ENCODE results near the gene OCLN.
"Not testable (repeated sequence)": the region's sequence is repeated elsewhere in the genome, so short reads cannot be mapped to it uniquely, and the experiment has no call there.

Gene OCLN, protein sequence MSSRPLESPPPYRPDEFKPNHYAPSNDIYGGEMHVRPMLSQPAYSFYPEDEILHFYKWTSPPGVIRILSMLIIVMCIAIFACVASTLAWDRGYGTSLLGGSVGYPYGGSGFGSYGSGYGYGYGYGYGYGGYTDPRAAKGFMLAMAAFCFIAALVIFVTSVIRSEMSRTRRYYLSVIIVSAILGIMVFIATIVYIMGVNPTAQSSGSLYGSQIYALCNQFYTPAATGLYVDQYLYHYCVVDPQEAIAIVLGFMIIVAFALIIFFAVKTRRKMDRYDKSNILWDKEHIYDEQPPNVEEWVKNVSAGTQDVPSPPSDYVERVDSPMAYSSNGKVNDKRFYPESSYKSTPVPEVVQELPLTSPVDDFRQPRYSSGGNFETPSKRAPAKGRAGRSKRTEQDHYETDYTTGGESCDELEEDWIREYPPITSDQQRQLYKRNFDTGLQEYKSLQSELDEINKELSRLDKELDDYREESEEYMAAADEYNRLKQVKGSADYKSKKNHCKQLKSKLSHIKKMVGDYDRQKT

DNA sequence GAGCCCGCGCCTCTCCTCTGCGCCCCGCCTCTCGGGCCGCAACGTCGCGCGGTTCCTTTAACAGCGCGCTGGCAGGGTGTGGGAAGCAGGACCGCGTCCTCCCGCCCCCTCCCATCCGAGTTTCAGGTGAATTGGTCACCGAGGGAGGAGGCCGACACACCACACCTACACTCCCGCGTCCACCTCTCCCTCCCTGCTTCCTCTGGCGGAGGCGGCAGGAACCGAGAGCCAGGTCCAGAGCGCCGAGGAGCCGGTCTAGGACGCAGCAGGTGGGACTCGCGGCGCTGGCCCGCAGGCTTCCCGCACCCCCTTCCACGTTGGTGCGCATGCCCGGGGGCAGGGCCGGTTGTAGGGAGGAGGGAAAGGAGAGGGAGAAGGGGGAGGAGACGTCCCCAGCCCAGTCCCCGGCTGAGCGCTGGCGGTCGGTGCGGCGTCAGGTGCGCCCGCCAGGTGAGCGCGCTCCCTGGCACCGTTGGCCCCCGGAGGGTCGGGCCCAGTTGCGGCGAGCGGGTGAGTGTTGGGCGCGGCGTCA is at the start of gene OCLN:
OCLN (plus strand) TSS at position 400 of the 532 bp plus-strand sequence. CDS start 11,455 bp downstream, outside the sequence.
- no peak for FAIRE-seq

DNA sequence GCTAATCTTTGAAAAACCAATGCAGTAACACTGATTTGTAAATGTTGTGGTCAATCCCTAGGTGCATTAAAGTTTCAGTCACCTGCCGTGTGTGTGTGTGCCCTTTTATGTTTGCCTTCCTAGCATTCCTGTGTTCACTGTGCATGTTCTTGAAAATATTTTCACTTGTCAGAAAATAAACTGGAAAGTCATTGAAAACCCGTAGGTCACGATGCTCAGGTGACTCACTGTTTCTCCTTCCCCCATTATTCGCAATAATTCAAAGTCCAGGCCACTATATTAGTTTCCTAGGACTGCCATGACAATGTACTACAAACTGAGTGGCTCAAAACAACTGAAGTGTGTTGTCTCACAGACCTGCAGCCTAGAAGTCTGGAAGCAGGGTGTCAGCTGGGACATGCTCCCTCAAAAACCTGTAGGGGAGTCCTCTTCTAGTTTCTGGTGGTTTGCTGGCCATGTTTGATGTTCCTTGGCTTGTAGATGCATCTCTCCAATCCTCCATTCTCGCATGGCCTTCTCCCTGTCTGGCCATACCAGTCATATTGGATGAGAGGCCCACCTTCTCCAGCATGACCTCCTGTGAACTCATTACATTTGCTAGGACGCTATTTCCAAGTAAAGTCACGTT is 48.3 kb upstream of the OCLN start:
- no peak for FAIRE-seq

DNA sequence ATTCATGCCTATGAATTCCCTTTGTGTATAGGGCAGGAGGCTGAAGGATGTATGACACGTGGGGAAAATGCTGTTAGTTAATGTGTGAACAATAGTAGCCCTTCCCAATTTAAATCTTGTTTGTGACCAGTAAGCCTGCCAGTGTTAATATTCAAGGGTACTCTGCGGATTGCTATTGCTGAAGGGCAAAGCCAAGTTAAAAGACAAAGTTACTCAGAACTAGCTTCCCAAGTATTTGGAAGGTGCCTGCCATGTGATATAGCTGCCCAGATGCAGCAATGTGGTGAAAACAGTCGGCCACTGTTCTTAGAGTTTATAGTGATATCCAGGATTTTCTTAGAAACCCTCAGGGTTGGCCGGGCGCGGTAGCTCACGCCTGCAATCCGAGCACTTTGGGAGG is 43.1 kb upstream of the OCLN start:
- FAIRE-seq, result no peak

DNA sequence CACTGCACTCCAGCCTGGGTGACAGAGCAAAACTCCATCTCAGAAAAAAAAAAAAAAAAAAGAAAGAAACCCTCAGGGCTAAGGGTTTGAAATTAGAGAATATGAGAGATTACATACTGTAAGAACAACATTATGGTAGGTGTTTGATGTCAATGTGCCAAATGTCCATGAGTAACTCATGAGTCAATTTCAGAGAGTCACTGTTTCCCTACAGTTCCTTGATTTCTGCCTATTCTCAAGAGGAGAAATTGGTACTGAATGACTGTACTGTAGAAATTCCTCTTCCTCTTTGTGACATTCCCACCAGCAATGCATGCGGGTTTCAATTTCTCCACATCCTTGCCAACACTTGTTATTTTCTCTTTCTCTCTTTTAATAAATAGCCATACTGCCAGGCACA is 42.5 kb upstream of the OCLN start:
- FAIRE-seq, result no peak

DNA sequence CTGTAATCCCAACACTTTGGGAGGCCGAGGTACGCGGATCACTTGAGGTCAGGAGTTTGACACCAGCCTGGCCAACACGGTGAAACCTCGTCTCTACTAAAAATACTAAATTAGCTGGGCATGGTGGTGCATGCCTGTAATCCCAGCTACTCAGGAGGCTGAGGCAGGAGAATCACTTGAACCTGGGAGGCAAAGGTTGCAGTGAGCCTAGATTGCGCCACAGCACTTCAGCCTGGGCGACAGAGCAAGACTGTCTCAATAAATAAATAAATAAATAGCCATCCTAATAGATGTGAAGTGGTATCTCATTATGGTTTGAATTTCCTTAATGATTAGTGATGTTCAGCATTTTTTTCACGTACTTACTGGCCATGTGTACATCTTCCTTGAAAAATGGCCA is 42.1 kb upstream of the OCLN start:
- not testable (repeated sequence) for FAIRE-seq

DNA sequence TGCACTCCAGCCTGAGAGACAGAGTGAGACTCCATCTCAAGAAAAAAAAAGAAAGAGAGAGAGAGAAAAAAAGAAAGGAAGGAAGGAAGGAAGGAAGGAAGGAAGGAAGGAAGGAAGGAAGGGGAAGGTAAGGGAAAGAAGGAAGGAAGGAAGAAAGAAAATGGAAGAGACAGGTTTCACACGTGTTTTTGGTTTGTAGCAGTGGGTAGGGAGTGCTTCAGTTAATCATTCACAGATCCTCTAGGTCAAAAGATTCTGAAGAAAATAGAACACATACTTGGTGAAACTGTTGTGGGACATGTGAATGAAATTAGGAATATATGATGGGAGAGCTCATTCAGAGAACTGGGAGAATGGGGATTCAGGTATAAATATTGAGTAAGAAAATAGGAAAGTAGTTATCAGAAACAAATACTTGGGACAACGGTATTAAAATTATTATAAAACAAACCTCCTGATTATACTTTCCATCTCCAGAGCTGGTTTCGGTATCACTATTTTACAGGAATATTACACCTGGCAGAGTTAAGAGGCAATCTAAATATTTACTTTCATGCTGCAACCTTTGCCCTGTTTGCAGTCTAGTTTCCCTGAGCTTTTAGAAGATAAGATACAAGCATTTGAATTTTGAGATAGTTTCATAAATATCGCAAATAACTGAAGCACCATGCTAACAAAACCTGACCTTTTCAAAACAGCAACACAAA is 40.5 kb upstream of the OCLN start:
- no peak for FAIRE-seq

DNA sequence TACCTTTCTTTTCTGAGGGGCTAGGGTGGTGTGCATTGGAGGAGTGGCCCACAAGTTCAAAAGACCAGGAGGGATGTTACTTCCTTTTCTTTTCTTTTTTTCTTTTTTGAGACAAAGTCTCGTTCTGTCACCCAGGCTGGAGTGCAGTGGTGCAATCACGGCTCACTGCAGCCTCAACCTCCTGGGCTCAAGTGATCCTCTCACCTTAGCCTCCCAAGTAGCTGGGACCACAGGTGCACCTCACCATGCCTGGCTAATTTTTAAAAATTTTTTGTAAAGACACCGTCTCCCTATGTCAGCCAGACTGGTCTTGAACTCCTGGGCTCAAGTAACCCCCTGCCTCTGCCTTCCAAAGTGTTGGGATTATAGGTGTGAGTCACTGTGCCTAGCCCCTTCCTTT is 39.1 kb upstream of the OCLN start:
- FAIRE-seq, result not testable (repeated sequence)

DNA sequence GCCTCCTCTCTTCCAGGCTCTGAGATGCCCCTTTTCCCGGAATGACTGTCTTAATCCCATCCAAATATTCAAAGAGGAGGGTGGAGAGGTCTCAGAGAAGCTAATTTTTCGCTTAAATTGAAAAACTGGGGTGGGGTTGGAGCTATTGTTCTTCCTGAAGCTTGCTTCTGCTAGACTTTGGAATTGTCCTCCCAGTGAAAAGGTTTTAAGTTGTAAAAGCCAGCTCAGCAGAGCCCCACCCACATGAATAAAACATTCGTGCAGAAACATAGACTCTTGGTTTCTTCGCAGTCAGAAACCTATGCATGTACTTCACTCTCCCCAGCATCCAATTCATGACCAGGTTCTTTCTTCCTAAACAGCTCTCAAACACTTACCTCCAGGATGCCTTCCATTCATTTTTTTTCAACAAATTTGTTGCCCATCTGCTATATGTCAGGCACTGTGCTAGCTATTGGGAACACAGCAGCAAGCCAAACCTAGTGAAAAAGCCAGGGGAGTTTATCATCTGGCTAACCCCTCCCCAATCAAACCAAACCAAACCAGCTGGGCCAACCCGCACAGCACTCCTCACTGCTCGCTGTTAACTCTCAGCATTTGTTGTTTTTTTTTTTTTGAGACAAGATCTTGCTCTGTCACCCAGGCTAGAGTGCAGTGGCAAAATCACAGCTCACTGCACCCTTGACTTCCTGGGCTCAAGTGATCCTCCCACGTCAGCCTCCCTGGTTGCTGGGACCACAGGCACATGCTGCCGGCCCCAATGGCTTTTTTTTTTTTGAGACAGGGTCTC is 37.9 kb upstream of the OCLN start:
- FAIRE-seq, result no peak

DNA sequence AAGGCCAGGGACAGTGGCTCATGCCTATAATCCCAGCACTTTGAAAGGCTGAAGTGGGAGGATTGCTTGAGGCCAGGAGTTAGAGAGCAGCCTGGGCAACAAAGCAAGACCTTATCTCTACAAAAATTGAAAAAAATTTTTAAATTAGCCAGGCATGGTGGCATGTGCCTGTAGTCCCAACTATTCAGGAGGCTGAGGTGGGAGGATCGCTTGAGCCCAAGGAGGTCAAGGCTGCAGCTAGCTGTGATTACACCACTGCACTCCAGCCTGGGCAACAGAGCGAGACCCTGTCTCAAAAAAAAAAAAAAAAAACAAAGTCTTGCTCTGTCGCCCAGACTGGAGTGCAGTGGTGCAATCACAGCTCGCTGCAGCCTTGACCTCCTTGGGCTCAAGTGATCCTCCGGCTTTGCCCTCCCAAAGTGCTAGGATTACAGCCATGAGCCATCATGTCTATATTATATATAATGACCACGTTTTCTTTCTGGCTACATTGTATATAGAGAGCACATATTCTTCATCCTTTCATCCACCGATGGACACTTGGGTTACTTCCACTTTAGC is 37.1 kb upstream of the OCLN start:
- FAIRE-seq, result not testable (repeated sequence)

DNA sequence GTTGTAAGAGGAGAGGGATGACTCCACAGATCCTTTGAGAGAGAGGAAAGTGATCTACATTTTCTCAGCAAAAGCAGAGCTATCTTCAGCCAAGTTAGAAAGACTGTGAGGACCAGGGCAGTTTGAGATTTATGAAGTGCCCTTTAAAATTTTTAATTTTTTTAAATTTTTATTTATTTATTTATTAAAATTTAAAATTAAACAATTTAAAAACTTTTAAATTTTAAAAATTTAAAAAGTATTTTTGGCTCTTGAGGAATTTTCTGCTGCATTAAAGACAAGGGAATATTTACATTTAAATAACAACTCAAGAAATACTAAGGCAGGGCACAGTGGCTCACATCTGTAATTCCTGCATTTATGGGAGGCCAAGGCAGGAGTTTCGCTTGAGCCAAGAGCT is 30.4 kb upstream of the OCLN start:
- no peak for FAIRE-seq

DNA sequence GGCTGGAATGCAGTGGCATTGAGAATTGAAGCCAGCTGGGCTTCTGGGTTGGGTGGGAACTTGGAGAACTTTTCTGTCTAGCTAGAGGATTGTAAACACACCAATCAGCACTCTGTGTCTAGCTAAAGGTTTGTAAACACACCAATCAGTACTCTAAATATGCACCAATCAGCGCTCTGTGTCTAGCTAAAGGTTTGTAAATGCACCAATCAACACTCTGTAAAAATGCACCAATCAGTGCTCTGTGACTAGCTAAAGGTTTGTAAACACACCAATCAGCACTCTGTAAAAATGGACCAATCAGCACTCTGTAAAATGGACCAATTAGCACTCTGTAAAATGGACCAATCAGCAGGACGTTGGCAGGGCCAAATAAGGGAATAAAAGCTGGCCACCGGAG is 26.2 kb upstream of the OCLN start:
- not testable (repeated sequence) for FAIRE-seq

DNA sequence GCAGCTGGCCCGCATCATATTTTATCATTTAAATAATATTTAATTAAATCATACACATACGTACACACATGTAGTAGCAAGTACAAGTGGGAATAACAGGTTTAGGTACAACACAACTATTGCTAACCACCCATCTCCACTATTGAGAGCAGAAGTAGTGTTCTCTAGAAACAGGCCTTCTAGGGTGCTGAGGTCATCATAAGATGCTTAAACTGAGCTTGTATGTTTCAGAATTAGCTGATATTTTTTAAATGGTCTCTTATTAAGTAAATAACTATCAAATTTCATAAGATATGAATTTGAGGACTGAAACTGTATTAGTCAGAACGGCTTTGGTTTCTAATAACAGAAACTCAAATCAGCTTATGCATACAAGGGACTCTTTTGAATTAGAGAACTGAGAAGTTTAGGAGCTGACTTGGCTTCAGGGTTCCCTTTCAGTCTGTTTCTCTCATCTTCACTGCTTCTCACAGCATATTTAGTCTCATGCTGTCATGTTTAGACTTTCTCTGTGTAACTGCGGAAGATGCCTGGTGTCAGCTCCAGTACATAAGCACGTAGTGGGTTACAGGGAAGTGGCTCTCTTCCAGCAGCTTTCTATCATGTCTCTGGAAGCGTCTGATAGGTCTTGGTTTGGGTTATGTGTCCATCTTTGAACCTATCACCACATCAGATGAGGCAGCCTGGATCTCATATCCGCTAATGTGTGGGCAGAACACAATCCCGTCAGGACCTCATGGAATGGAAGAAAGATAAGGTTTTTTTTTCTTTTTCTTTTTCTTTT is 25.0 kb upstream of the OCLN start:
- no peak for FAIRE-seq

DNA sequence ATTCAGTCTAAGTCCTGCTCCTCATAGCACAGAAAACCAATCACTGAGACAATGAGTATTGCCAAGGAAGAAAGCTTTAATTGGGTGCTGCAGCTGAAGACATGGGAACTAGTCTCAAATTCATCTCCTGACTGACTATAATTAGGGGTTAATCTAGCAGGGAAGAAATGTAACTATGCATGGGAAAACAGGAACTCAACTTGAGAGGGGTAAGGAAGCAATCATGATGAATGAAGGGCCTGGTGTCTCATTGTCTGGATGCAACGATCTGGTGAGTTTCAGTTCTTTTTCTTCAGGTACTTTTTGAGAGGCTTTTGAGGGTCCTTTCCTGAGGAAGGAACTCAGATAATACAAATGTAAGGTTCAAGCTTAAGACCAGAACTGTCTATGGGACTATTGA is 24.0 kb upstream of the OCLN start:
- FAIRE-seq, result no peak

DNA sequence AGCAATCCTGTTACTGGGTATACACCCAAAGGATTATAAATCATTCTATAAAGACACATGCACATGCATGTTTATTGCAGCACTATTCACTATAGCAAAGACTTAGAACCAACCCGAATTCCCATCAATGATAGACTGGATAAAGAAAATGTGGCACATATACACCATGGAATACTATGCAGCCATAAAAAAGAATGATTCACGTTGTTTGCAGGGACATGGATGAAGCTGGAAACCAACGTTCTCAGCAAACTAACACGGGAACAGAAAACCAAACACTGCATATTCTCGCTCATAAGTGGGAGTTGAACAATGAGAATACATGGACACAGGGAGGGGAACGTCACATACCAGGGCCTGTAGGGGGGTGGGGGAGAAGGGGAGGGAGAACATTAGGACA is 21.1 kb upstream of the OCLN start:
- FAIRE-seq, result not testable (repeated sequence)

DNA sequence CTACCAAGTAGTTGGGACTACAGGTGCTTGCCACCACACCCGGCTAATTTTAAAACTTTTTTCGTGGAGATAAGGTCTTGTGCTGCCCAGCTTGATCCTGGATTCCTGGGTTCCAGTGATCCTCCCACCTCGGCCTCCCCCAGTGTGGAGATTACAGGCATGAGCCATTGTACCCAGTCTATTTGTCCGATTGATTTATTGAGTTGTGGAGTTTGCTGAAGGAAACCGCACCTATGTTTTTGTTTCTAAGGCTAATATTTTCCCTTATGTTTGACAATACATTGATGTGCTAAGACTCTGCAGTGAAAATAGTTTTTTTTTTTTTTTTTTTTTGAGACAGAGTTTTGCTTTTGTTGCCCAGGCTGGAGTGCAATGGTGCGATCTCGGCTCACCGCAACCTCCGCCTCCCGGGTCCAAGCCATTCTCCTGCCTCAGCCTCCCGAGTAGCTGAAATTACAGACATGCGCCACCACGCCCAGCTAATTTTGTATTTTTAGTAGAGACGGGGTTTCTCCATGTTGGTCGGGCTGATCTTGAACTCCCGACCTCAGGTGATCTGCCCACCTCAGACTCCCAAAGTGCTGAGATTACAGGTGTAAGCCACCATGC is 20.0 kb upstream of the OCLN start:
- not testable (repeated sequence) for FAIRE-seq

DNA sequence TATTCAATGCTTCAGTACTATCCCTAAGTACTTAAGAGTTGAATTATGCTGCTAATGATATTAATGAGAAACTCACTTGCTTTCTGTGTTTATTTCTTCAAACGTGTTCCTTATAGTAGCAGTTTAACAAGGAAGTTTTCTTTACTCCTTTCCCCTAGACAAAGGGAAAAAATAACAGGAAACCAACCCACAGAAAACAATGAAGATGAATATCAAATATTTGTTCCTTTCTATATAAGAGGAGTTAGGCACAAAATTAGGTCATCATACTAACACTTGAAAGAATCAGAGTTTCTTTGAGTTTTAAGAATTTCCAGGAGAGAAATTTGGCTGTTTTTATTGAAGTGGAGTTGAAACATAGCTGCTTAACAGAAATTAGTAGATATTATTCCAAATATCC is 15.4 kb upstream of the OCLN start:
- no peak for FAIRE-seq

DNA sequence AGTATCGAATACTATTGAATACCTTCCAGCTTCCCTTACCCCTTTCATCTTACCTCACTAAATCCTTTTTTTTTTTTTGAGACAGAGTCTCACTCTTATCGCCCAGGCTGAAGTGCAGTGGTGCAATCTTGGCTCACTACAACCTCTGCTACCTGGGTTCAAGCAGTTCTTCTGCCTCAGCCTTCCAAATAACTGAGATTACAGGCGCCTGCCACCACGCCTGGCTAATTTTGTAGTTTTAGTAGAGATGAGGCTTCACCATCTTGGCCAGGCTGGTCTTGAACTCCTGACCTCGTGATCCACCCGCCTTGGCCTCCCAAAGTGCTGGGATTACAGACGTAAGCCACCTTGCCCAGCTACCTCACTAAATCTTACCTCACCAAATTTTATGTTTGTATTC is 14.3 kb upstream of the OCLN start:
- FAIRE-seq, result not testable (repeated sequence)

DNA sequence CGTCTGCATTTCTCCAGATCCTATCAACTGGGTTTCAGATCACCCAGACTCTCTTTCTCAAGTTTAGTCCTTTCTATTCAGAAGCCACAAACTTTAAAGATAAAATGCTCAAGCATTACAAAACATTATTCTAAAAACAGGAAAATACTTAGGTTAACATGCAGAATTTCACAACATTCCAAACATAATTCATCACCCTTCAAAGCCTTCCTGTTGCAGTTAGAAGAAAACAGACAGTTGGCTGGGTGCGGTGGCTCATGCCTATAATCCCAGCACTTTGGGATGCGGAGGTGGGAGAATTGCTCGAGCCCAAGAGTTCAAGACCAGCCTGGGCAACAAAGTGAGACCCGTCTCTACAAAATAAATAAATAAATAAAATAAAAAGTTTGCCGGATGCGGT is 7.7 kb upstream of the OCLN start:
- FAIRE-seq, result no peak

DNA sequence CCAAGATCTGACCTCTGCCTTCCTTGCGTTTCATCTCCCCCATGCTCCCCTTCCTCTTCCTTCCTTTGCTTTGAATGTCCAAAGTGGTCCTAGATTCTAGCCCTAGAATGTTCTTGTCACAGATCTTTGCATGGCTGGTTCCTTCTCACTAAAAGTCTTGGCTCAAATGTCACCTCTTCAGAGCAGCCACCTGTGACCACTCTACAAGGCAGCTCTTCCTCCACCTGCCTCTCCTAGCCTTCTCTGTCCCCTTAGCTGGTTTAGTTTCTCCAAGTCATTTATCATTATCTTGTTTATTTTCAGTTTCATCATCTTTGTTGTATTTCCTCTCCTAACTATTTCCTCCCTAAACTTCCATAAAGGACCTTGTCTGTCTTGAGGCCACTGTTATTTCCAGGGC is 7.1 kb upstream of the OCLN start:
- FAIRE-seq, result no peak

DNA sequence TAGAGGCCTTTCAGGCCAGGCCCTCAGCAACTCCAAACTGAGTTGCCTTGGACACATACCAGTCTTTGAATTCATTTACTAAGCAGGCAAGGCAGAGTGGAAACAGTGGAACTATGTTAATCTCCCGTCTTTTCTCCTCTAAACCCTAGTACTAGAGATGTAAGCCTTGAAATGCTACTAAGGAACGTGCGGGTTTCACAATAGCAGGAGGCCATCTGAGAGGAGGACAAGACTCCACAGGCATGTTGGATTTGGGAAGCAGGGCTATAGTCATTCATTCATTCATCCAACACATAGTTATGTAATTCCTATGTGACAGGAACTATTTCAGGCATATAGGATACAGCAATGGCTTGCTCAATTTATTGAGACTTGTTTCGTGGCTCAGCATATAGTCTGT is 3.3 kb upstream of the OCLN start:
- no peak for FAIRE-seq

DNA sequence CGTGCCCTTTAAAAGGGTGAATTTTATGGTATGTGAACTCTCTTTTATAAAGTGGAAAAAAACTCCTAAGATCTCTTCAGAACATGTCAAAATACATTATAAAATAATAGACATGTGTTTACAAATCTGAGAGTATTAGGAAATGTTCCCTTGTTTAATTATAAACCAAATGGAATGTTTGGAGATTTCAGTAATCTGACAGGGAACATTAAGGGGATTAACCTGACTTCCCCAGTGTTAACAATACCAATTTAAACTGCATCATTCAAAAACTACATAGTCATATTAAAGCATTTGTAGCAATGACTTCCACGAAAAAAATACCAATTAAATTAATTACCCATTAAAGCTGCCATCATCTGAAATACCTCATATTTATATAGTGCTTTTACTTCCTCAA is 1.6 kb upstream of the OCLN start:
- FAIRE-seq, result no peak
